Neural crest cell (in vitro differentiated cells): ENCODE results near the gene GPC6. TPM values are rescaled to one million over a fixed set of nuclear protein-coding genes. Genes with fewer than 3 reads are reported as not detected.
A peak's percentile ranks its signal among the peaks of the same experiment; 100 is the strongest.

Experiments used
- DNase-seq: peaks from one replicate; pipeline ENCODE4 v3.0.0; 2021; ENCODE audit warnings: low read depth, mixed read lengths, low spot score
- H3K27ac Mint-ChIP-seq: one replicate; pipeline ENCODE4 v1.8.0; 2021; ENCODE audit warnings: mild to moderate bottlenecking, mixed read lengths; ENCODE audit not compliant: unreplicated experiment
- H3K27me3 Mint-ChIP-seq: 2 replicates; pipeline ENCODE4 v1.8.0; 2021; ENCODE audit warnings: low read depth, mild to moderate bottlenecking, mixed read lengths
- H3K36me3 Mint-ChIP-seq: 2 replicates; pipeline ENCODE4 v1.8.0; 2021; ENCODE audit warnings: low read depth, mild to moderate bottlenecking, mixed read lengths
- H3K4me1 Mint-ChIP-seq: 2 replicates; pipeline ENCODE4 v1.8.0; 2021; ENCODE audit warnings: mixed read lengths
- H3K4me3 Mint-ChIP-seq: one replicate; pipeline ENCODE4 v1.8.0; 2021; ENCODE audit warnings: mild to moderate bottlenecking, mixed read lengths
- H3K9me3 Mint-ChIP-seq: 2 replicates; pipeline ENCODE4 v1.8.0; 2021; ENCODE audit warnings: mixed read lengths
- total RNA-seq: library from RNA; stranded (reverse); gene quantifications from 2 replicates; pipeline ENCODE4 v1.2.1, GENCODE V29; 2021
- TF ChIP-seq, protein P1 (sequence below): fragments of 200-600 bp; sonication (generic); conservative IDR thresholded peaks from 2 replicates; pipeline ENCODE4 v1.5.0; 2021; ENCODE audit warnings: antibody characterized with exemption, mild to moderate bottlenecking

The GPC6 gene
- total RNA-seq, 1 donor from 2014 or later = 13.4 TPM

DNA sequence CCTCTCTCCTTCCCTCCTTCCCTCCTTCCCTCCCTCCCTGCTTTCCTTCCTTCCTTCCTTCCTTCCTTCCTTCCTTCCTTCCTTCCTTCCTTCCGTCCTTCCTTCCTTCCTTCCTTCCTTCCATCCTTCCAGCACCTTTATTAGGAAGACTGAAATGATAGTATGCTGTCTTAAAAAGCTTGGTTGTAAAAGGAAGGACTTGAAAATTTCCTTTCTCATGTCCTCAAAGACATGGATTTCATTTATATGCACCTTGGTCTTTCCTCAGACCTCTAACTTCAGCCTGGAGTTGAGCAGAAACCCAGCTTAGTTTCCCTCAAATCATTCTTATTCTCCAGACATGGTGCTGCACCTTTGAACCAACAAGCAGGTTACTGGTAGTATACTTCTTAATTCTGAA, 141.7 kb downstream of the GPC6 start:
- TF ChIP-seq, protein P1, sequence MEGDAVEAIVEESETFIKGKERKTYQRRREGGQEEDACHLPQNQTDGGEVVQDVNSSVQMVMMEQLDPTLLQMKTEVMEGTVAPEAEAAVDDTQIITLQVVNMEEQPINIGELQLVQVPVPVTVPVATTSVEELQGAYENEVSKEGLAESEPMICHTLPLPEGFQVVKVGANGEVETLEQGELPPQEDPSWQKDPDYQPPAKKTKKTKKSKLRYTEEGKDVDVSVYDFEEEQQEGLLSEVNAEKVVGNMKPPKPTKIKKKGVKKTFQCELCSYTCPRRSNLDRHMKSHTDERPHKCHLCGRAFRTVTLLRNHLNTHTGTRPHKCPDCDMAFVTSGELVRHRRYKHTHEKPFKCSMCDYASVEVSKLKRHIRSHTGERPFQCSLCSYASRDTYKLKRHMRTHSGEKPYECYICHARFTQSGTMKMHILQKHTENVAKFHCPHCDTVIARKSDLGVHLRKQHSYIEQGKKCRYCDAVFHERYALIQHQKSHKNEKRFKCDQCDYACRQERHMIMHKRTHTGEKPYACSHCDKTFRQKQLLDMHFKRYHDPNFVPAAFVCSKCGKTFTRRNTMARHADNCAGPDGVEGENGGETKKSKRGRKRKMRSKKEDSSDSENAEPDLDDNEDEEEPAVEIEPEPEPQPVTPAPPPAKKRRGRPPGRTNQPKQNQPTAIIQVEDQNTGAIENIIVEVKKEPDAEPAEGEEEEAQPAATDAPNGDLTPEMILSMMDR = no peak
- no peaks in the 10 kb centered on the region for H3K36me3 Mint-ChIP-seq
- H3K4me1 Mint-ChIP-seq = no peaks in the 10 kb centered on the region
- no peaks in the 10 kb centered on the region for H3K27me3 Mint-ChIP-seq
- peaks cover 3% of the 10 kb centered on the region for H3K9me3 Mint-ChIP-seq
- DNase-seq = no peak
- no peak overlapping the region for H3K27ac Mint-ChIP-seq
- H3K4me3 Mint-ChIP-seq = no peak overlapping the region

DNA sequence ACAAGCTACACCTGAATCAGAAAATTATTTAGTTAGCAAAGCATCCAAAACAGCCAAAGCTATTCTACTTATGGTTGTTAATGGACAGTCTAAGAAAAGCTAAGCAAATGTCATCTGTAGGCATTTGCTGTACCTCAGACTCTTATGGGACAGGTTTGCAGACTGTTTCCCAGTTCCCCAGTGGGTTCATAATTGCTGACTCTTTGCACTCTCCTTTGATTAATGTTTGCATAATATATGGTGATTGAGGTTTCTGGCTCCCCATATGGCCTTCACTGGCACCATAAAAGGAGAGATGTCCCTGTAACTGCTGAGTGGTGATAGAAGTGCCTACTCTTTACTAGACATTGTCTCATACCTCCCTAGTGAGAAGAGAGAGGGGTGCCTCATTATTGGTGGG, 142.1 kb downstream of the GPC6 start:
- H3K9me3 Mint-ChIP-seq = peaks cover 3% of the 10 kb centered on the region
- no peaks in the 10 kb centered on the region for H3K27me3 Mint-ChIP-seq
- H3K27ac Mint-ChIP-seq = no peak overlapping the region
- TF ChIP-seq, protein P1 = no peak
- no peak overlapping the region for H3K4me3 Mint-ChIP-seq
- H3K36me3 Mint-ChIP-seq = no peaks in the 10 kb centered on the region
- H3K4me1 Mint-ChIP-seq = no peaks in the 10 kb centered on the region
- no peak for DNase-seq

GRCh38 chr13:93372856-93373255, 146.2 kb downstream of the GPC6 start:
- H3K27ac Mint-ChIP-seq = no peak overlapping the region
- no peaks in the 10 kb centered on the region for H3K36me3 Mint-ChIP-seq
- no peak for DNase-seq
- TF ChIP-seq, protein P1 = no peak
- no peaks in the 10 kb centered on the region for H3K27me3 Mint-ChIP-seq
- peaks cover 8% of the 10 kb centered on the region for H3K4me1 Mint-ChIP-seq
- no peak overlapping the region for H3K4me3 Mint-ChIP-seq
- H3K9me3 Mint-ChIP-seq = no peaks in the 10 kb centered on the region

- Mint-ChIP-seq H3K27me3 (no peaks in the 10 kb centered on the region), H3K4me1 (peaks cover 12% of the 10 kb centered on the region), H3K36me3 (no peaks in the 10 kb centered on the region), H3K27ac (no peak overlapping the region), H3K4me3 (no peak overlapping the region), H3K9me3 (no peaks in the 10 kb centered on the region)
- TF ChIP-seq, protein P1 = no peak
- no peak for DNase-seq
Measured at GRCh38 chr13:93375491-93375890, 148.9 kb downstream of the GPC6 start.

- TF ChIP-seq, protein P1 = no peak
- H3K36me3 Mint-ChIP-seq = no peaks in the 10 kb centered on the region
- H3K27ac Mint-ChIP-seq = peak overlapping the region; percentile 7
- peaks cover 12% of the 10 kb centered on the region for H3K4me1 Mint-ChIP-seq
- H3K9me3 Mint-ChIP-seq = no peaks in the 10 kb centered on the region
- DNase-seq = no peak
- H3K4me3 Mint-ChIP-seq = no peak overlapping the region
- no peaks in the 10 kb centered on the region for H3K27me3 Mint-ChIP-seq
Measured at GRCh38 chr13:93377196-93377595, 150.6 kb downstream of the GPC6 start.

DNA sequence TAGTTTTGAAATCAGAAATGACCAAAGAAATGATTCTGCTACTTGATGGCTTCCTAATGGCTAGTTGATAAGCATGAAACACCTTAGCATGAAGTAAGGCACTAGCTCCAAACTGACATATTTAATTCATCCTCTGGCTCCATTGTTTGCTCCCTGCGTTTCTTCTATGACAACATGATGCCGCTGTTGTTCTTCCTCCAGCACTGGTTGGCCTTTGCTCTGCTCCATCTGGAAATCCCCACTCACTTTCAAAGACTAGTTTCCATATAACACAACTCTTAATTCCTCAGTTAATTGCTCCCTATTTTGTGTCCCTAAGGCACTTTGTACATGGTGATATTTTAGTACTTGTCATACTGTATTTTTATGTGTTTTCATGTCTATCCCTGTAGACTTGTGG, 151.6 kb downstream of the GPC6 start:
- no peaks in the 10 kb centered on the region for H3K9me3 Mint-ChIP-seq
- no peaks in the 10 kb centered on the region for H3K27me3 Mint-ChIP-seq
- no peak overlapping the region for H3K4me3 Mint-ChIP-seq
- DNase-seq = no peak
- H3K36me3 Mint-ChIP-seq = no peaks in the 10 kb centered on the region
- no peak overlapping the region for H3K27ac Mint-ChIP-seq
- TF ChIP-seq, protein P1 = no peak
- H3K4me1 Mint-ChIP-seq = peaks cover 12% of the 10 kb centered on the region
